Activated CD8-positive, alpha-beta T cell treated with anti-CD3 and anti-CD28 coated beads for 36 hours (primary cell): Measurements from ENCODE around the gene RASD2. TPM values are rescaled to one million over a fixed set of nuclear protein-coding genes. Genes with fewer than 3 reads are reported as not detected.

ENCODE experiments used
- ATAC-seq: fragments of 200-7000 bp; cut with Tn5 transposase; one replicate; pipeline ENCODE4 v1.10.0; 2021; ENCODE audit warnings: mild to moderate bottlenecking, moderate library complexity
- CTCF ChIA-PET: fragments of 350-600 bp; sonication (Branson Sonifier 250); formaldehyde crosslinking; loops from one replicate; lab custom pipeline; 2021; ENCODE audit warnings: antibody characterized with exemption; lab: Charles Lee
- POLR2A ChIA-PET: fragments of 350-600 bp; sonication (Branson Sonifier 250); formaldehyde crosslinking; loops from one replicate; lab custom pipeline; 2021; ENCODE audit warnings: antibody characterized with exemption; lab: Charles Lee
- DNase-seq: peaks from one replicate; pipeline ENCODE4 v3.0.0-alpha.2; 2020
- H3K27ac Mint-ChIP-seq: one replicate; pipeline ENCODE4 v1.8.0; 2021; ENCODE audit warnings: mild to moderate bottlenecking, mixed read lengths
- H3K27me3 Mint-ChIP-seq: one replicate; pipeline ENCODE4 v1.8.0; 2021; ENCODE audit warnings: mixed read lengths
- H3K36me3 Mint-ChIP-seq: one replicate; pipeline ENCODE4 v1.8.0; 2021; ENCODE audit warnings: low read depth, mixed read lengths
- H3K4me1 Mint-ChIP-seq: one replicate; pipeline ENCODE4 v1.8.0; 2021; ENCODE audit warnings: low read depth, mixed read lengths
- H3K4me3 Mint-ChIP-seq: one replicate; pipeline ENCODE4 v1.8.0; 2021; ENCODE audit warnings: mild to moderate bottlenecking, moderate library complexity, mixed read lengths
- H3K9me3 Mint-ChIP-seq: one replicate; pipeline ENCODE4 v1.8.0; 2021; ENCODE audit warnings: mixed read lengths
- intact Hi-C: fragments of 100-400 bp; cut with micrococcal nuclease; formaldehyde crosslinking; loops from one replicate; pipeline ENCODE4 v1.10.0; 2022
- total RNA-seq, 2 experiments: library from RNA; stranded (reverse); gene quantifications; one replicate each; pipeline ENCODE4 v1.2.3, GENCODE V29; 2021
- TF ChIP-seq, protein P1 (sequence below): fragments of 200-600 bp; IDR thresholded peaks from one replicate; pipeline ENCODE4 v1.8.0; 2022; ENCODE audit warnings: antibody characterized with exemption, mild to moderate bottlenecking

The RASD2 gene
- total RNA-seq, 2 experiments from 2014 or later: not detected

- no peaks in the 10 kb centered on the region for H3K4me1 Mint-ChIP-seq
- TF ChIP-seq, protein P1, sequence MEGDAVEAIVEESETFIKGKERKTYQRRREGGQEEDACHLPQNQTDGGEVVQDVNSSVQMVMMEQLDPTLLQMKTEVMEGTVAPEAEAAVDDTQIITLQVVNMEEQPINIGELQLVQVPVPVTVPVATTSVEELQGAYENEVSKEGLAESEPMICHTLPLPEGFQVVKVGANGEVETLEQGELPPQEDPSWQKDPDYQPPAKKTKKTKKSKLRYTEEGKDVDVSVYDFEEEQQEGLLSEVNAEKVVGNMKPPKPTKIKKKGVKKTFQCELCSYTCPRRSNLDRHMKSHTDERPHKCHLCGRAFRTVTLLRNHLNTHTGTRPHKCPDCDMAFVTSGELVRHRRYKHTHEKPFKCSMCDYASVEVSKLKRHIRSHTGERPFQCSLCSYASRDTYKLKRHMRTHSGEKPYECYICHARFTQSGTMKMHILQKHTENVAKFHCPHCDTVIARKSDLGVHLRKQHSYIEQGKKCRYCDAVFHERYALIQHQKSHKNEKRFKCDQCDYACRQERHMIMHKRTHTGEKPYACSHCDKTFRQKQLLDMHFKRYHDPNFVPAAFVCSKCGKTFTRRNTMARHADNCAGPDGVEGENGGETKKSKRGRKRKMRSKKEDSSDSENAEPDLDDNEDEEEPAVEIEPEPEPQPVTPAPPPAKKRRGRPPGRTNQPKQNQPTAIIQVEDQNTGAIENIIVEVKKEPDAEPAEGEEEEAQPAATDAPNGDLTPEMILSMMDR: no peak
- intact Hi-C loops: no loop called here
- no peaks in the 10 kb centered on the region for H3K9me3 Mint-ChIP-seq
- H3K27ac Mint-ChIP-seq: no peak overlapping the region
- peaks cover 15% of the 10 kb centered on the region for H3K27me3 Mint-ChIP-seq
- POLR2A ChIA-PET: no interaction called here
- H3K4me3 Mint-ChIP-seq: no peak overlapping the region
- no peak for DNase-seq
- CTCF ChIA-PET: no interaction called here
- no peaks in the 10 kb centered on the region for H3K36me3 Mint-ChIP-seq
- no peak for ATAC-seq
Measured at GRCh38 chr22:35517769-35518530, 22.7 kb upstream of the RASD2 start.

DNA sequence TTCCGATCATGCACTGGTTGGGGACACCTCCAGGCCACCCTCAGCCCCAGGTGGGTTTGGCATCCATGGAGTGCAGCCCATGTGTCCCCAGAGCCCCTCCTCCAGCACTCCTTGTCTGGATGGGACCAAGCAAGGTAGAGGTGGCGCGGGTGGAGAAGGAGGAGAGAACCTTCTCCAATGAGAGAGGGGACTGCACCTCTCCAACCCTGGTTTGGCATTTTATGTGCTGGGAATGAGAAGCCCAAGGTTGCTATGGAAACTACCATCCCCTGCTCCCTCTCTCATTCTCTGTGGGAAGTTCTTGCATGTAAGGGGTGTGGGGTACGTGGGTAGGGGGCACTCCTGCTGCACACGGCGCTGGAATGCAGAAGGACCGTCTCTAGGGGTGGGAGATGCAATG is 21.8 kb upstream of the RASD2 start:
- DNase-seq (no peak), ATAC-seq (no peak)
- Mint-ChIP-seq H3K4me1 (no peaks in the 10 kb centered on the region), H3K36me3 (no peaks in the 10 kb centered on the region), H3K4me3 (no peak overlapping the region), H3K27ac (no peak overlapping the region), H3K9me3 (no peaks in the 10 kb centered on the region), H3K27me3 (peaks cover 17% of the 10 kb centered on the region)
- TF ChIP-seq, protein P1: no peak
- CTCF ChIA-PET: no interaction called here
- POLR2A ChIA-PET: no interaction called here
- intact Hi-C loops: no loop called here

DNA sequence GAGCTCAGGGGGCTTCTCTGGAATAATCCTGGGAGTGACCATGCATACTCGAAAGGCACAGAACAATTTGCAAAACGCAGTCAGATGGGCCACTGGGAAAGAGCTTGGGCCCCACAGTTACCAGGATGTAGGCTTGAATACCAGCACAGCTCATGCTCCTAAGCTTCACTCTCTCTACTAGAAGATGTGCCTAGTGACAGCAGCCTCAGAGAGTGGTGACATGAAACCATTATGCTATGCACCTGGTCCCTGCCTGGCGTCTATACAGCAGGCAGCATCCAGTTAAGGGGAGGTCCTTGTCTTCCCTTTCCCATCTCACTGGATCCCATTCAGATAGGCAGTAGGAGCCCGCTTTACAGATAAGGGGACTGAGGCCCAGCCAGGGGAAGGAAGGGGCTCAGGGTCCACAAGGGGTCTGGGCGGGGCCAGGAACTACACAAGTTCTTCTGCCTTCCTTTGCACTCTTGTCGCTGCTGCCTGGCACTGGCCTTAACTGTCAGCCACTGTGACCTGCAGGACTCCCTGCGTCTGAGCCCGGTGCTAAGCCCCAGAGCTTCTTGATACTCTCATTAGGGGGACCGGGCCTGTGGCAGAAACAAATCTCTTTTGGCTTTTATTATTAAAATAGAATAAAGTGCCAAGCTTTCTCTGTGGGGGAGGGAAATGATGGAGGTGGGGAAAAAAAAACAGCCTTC is 21.2 kb upstream of the RASD2 start:
- H3K4me3 Mint-ChIP-seq: no peak overlapping the region
- DNase-seq (no peak), ATAC-seq (no peak)
- H3K27ac Mint-ChIP-seq: no peak overlapping the region
- intact Hi-C loops: no loop called here
- POLR2A ChIA-PET: no interaction called here
- peaks cover 15% of the 10 kb centered on the region for H3K27me3 Mint-ChIP-seq
- H3K9me3 Mint-ChIP-seq: no peaks in the 10 kb centered on the region
- H3K4me1 Mint-ChIP-seq: no peaks in the 10 kb centered on the region
- CTCF ChIA-PET: no interaction called here
- H3K36me3 Mint-ChIP-seq: no peaks in the 10 kb centered on the region
- TF ChIP-seq, protein P1: no peak

GRCh38 chr22:35521358-35522224 is 19.0 kb upstream of the RASD2 start:
- ATAC-seq (no peak), DNase-seq (no peak)
- TF ChIP-seq, protein P1: no peak
- H3K4me3 Mint-ChIP-seq: no peak overlapping the region
- H3K4me1 Mint-ChIP-seq: no peaks in the 10 kb centered on the region
- peaks cover 15% of the 10 kb centered on the region for H3K27me3 Mint-ChIP-seq
- no peaks in the 10 kb centered on the region for H3K9me3 Mint-ChIP-seq
- ChIA-PET CTCF (no interaction called here), POLR2A (no interaction called here)
- H3K27ac Mint-ChIP-seq: no peak overlapping the region
- intact Hi-C loops: no loop called here
- H3K36me3 Mint-ChIP-seq: no peaks in the 10 kb centered on the region
